SH-SY5Y (cell line): ENCODE data around the gene EDNRA.

Experiments used
- GATA2 ChIP-seq: IDR thresholded peaks from 2 replicates; pipeline ENCODE4 v1.6.1; 2011; ENCODE audit warnings: mild to moderate bottlenecking, low read depth, low read length
- GATA3 ChIP-seq: IDR thresholded peaks from 2 replicates; pipeline ENCODE4 v1.6.1; 2011; ENCODE audit warnings: low read depth, mild to moderate bottlenecking, low read length, moderate library complexity

DNA sequence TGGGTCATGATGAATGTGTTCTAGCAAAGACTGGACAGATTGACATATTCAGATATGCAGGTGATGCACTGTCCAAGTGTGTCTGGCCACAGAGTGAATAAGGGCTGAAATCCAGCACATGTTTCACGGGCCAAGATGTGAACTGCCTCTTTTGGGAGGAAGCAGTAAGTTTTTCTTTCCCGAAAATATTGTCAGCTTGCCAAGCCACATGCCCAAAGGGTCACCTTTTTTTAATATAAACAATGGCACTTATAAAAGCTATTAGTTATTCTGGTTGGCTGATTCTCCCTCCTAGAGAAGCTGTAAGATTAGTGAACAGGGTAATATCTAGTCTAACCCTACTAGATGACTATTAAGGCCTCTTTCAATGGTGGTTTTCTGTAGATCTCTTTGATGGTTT is 1.5 kb upstream of the EDNRA start:
- TF ChIP-seq GATA2 (no peak), GATA3 (no peak)
